Measurements from ENCODE around the gene SLCO4C1.

Gene SLCO4C1

DNA sequence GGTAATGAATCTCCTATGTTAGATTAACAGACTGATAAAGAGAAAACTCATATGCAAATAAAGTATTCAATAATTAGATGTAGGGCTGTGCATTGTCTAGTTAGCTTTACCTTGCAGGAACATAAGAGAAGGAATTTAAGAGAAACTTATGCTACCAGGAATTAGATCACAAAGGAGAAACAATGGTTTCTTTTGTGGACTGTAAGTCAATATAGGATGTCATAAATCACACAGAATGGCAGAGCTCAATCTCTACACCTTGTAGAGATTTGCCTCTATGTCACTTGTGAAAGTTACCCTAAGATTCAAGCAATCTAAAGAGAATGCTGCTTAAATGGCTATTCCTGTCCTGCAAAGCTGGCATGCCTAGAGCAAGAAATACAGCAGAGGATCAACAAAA is 26.0 kb downstream of the SLCO4C1 start:
- DNase-seq = no peak

DNA sequence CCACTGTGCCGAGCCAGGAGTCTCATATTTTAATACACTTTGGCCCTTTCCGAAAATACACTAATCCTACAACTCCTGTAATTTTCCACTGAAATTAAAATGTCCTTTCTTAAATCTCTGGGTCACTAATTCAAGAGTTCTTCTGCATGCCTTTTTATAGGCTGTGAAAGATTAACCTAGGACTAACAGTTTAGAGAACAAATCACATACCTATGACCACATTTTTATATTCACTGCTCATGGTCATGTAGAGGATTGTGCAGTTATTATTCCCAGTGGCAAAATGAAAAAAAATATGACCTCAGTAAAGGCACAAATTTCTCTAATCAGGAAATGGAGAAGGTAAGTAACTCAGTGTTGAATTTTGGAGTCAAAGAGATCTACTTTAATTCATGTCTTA is 33.4 kb downstream of the SLCO4C1 start:
- DNase-seq = no peak

DNA sequence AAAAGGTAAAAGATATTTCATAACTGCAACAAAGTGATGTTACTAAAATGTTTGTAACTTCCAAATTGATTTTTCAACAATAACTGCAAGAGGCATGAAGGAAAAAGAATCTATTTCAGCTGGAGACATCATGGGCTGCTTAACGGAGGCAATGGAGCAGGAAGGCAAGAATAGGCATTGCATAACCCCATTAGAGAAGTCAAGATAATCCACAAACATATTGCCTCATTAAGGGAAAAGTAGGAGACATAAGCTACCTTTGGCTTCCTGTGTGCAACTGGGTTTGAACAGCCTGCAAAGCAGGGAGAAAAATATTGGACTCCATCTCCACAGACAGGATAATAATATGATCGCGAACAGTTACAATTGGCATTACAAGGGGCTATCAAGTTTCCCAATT is 46.7 kb downstream of the SLCO4C1 start:
- no peak for DNase-seq

DNA sequence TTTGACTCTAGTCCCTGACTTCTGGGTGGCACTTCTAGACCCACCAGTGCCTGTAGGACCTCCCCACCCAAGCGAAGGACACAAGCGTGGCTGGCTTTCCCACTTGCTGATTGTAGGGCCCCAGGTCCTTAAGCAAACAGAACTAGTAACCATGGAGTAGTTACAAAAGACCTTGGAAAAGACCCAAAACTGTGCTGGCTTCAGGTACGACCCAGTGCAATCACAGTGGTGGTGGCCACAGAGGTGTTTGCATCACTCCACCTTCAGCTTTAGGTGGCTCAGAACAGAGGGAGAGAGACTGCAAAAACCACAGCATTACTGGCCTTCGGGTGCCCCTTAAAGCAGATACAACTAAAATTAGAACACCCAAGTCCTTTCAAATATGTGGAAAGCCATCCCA is 52.9 kb downstream of the SLCO4C1 start:
- DNase-seq = no peak

DNA sequence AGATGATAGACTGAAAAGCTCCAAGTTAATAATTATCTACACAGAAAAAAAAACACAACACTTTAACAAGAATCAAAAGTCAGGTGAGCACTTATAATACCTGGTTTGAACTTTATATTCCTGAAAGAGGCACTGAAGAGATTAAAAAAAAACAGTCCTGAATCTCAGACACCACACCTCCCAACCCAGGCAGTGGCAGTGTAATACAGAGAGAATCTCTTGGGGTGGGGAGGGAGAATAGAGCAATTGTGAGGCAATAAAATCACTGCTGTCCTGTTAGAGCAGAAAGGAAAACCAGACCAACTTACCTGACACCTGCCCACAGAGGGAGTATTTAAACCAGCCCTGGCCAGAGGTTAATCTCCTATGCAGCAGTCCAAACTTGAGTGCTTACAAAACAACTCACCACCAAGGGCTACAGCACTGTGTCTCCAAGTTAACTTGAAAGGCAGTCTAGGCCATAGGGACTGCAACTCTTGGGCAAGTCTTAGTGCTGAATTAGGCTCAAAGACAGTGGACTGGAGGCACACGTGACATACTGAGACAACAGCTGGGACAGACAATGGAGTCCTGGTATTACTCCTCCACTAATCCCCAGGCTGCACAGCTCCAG is 54.2 kb downstream of the SLCO4C1 start:
- DNase-seq = no peak

DNA sequence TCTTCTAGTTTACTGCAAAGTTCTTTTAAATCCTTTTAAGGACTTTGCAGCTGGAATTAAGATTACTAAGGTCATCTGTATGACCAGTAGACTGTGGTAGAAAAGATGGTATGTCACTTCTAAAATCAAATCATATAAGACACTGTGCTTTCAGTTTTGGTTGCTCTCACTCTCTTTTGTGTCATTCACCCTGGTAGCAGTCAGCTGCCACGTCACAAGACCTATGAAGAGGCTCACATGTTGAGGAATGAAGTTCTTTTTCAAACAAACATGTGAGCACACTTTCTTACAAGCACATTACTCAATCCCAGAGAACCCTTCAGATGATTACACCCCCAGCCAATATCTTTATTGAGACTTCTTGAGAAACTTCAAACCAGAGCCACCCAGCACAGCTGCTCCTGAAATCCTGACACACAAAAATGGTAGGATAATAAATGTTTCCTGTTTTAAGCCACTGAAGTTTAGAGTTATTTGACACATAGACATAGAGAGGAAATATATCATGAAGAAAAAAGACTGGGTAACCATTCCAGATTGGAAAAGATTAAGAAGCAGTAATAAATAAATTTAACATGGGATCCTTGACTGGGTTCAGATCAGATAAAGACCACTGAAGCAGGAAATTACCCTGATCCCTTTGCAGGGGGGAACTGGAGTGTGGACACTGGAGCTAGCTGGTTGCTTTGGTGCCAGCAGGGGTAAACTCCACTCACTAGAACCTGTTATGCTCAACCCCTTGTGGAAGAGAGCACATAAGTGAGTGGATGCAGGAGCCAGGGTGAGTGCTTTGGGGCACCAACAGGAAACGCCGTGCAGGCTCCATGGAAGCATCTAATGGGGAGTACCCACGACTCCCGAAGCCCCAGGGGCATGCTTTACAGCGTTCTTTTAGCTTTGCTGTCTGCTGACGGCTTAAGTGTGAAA is 64.1 kb downstream of the SLCO4C1 start:
- no peak for DNase-seq

DNA sequence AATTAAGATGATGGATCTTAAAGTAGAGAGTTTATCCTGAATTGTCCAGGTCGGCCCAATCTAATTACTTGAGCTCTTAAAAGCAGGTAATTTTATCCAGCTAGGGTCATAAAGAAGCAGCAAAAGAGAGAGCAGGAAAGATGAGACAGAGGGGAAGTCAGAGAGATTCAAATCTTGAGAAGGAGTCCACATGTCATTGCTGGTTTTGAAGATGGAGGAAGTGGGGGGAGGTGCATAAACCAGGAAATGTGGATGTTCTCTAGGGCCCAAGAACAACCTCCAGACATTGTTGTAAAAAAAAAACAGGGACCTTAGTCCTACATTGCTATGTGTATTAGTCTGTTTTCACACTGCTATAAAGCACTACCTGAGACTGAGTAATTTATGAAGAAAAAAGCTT is 66.4 kb downstream of the SLCO4C1 start:
- DNase-seq = no peak

DNA sequence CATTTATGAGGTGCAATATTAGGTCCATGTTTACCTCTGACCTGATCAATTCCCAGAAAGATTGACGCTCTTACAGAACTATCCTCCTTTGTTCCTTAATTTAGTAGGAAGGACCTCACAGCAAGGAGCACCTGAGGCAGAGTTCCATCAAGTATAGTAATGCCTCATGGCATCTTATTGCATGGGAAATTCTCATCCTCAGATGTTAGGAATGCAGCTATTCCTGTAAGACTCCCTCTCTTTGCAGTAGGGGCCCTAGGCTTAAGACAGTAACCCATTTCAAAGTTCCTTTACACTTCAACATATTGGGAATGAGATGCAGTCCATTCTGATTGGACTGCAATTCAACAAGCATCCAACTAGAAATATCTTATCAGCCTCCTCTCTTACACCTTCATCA is 69.8 kb downstream of the SLCO4C1 start:
- no peak for DNase-seq

DNA sequence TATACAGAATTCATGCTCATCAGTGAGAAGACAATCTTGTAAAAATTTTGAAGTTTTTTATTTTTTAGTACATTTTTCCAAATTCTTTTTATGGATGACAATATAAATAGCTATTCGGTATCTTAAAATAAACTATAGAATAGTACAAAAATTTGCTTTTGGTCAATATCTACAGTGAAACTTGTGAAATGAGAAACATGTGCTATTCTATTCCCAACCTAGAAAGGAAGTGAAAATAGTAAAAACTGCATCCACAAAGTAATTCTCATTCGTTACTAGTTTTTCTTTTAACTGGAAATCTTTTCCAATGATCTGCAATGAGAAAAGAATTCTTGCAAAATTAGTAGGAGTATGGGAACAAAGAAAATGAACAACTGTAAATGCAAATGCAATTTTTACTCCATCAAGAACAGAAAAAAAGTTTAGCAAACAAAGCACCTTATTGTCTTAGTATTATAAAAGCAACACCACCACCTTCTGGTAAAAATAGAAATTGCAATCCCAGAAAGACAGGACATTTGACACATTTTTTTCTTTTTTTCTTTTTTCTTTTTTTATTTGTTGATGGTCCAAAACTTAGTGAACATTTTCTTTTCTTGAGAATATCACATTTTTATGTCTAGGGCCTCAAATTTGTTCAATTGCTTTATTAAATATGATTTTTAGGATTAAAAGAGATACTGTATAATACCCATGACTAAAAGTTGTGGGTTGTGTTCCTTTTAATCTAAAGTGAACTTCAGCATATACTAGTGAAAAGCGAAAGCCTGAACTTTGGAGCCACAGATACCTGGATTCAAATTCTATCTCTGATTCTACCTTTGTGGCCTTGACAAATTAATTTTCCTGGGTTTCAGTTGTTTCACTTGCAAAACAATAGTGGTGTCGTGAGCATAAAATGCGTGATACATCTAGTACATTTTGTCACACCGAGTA is 72.3 kb downstream of the SLCO4C1 start:
- peak; percentile 56 for DNase-seq

DNA sequence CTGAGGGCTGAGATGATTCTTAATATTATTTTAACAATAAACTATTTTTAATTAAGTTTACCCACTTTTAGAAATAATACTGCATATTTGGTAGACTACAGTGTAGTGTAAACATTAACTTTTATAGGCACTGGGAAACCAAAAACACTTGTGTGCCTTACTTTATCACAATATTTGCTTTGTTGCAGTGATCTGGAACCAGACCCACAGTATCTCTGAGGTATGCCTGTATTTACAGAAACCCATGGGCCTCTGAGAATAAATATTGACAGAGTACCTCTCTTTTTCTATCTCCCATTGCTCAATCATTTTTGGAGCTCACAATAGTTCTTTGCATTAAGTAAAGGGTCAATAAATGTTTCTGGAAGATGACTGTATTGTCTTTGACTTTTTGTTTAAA is 73.3 kb downstream of the SLCO4C1 start:
- DNase-seq = peak; percentile 66

DNA sequence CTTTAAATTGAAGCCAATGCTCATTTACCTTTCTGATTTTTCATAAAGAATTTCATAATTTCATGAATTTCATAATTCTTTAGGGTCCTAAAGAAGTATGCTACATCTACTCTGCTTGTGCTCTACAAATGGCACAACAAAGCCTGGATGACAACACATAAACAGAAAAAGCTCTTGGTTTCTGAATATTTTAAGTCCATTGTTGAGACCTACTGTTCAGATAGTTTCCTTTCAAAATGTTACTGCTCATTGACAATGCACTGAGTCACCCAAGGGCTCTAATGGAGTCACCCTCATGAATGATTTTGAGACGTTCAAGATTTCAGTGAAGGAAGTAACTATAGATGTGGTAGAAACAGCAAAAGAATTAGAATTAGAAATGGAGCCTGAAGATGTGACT is 74.1 kb downstream of the SLCO4C1 start:
- DNase-seq = no peak

DNA sequence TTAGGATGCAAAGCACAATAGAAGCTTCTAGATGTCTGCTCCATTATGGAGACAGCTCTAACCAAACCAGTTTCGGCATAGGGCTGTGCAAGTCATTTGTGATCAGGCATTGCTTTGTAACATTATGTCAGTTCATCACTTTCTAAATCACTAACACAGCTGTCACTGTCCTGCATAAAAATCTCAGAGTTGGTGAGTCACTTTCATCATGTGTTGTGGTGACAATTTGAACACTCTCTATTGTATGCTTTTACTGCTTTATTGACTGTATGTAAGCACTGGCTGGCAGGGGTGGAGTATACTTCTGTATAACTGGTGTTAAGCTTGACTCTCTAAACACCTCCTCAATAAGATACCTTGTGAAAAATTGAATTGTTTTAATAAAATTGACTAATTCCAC is 77.9 kb downstream of the SLCO4C1 start:
- peak; percentile 5 for DNase-seq

DNA sequence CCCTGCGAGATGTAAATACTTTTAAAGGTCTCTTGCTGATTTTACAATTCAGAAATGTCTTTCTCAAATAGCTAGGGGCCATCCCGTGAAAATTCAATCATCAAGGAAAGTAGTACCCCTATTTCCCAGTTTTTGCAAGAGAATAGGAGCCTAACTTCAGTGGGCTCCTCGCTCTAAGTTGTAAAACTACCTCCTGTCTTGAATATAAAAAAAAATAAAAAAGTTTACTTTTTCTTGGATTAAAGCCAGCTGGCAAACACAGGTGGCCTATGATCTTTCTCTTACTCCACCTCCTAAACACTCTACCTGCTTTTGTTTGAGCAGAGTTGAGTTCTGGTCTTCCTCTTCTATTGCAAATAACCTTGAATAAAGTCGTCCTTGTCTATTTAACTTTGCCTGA is 79.4 kb downstream of the SLCO4C1 start:
- DNase-seq = peak; percentile 30

DNA sequence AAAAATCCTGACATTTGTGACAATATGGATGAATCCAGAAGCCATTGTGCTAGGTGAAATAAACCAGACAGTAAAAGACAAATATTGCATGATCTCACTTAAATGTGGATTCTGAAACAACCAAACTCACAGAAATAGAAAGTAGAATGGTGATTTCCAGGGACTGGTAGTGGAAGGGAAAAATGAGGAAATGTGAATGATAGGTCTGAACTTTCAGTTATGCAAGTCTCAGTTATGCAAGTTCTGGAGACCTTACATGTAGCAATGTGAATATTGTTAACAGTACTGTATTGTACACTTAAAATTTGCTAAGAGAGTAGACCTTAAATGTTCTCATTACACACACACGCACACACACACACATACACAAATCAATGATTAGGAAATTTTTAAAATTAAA is 84.9 kb downstream of the SLCO4C1 start:
- no peak for DNase-seq

DNA sequence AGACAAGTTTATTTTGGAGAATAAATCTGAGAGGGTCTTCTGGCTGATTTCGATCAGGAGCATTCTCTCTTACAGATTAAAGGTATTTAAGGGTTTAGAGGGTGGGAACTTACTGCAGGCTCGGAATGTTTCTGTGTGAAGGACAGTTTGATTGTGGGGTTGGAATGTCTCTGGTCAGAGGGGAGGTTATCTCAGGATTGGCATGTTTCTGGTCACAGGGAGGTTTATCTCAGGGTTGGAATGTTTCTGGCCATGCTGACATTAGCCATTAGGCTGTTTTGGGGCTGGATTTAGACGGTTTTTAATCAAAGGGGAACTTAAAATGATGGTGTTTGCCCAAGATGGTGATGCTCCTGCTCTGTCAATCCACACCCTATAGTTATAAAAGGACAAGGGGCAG is 95.2 kb downstream of the SLCO4C1 start:
- DNase-seq = no peak

DNA sequence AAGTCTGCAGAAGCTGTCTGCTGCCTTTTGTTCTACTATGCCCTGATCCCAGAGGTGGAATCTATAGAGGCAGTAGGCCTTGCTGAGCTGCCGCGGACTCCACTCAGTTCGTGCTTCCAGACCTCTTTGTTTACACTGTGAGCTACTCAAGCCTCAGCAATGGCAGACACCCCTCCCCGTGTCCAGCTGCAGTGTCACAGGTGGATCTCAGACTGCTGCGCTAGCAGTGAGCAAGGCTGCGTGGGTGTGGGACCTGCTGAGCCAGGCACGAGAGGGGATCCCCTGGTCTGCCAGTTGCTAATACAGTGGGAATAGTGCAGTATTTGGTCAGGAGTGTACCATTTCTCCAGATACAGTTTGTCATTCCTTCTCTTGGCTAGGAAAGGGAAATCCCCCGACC is 99.6 kb downstream of the SLCO4C1 start:
- no peak for DNase-seq
